ENCODE data around the gene PPP1CA. TPM values are rescaled to one million over a fixed set of nuclear protein-coding genes. Genes with fewer than 3 reads are reported as not detected.

PPP1CA gene
- total RNA-seq, 1 experiment from 2014 or later: 300 TPM

- DNase-seq (ENCODE audit: low read depth): no peak
Observed at GRCh38 chr11:67370351-67371076, 31.1 kb downstream of the PPP1CA start.

DNA sequence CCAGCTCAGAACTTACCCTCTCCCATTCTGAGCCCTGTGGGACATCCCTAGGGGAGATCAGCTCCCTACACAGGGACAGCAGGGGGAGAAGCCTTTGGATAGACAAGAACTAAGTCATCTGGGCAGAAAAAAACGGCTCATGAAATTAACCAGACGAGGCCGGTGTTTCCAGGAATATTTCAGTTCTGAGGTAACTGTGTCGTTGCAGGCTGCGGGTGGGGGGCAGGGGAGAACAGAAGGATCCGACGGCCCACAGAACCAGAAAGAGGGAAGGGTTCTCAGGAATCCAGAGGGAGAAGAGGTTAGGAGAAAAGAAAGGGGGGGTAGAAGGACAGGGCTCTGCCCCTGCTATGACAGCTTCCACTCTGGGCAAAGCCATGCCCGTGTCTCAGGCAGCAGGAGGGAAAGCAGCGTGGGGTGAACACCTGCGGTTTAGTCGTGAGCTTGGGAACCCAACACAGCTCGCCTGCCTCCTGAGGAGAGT, 31.8 kb downstream of the PPP1CA start:
- DNase-seq (ENCODE audit: low read depth): no peak

GRCh38 chr11:67369275-67369674, 32.4 kb downstream of the PPP1CA start:
- no peak for DNase-seq (ENCODE audit: low read depth)

DNA sequence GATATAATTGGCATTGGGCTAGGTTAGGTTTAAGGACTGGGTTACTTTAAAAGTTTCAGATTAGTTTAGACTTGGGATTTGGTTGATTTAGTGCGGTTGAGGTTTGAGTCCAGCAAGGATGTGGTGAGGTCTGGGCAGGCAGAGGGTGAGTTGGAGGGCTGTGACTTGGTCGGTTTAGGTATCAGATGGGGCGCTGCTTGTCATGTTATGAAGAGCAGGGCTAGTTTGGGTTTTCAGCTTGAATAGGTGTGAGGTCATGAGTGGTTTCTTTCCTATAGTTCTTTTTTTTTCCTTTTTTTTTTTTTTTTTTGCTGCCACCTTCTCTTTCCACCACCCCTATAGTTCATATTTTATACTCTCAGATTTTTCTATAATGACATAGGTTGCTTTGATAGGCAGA, 33.0 kb downstream of the PPP1CA start:
- DNase-seq (ENCODE audit: low read depth): no peak

- DNase-seq (ENCODE audit: low read depth): no peak
Observed at GRCh38 chr11:67367761-67368227, 33.9 kb downstream of the PPP1CA start.

- no peak for DNase-seq (ENCODE audit: low read depth)
Observed at GRCh38 chr11:67366961-67367760, 34.5 kb downstream of the PPP1CA start.

GRCh38 chr11:67366546-67366945, 35.1 kb downstream of the PPP1CA start:
- no peak for DNase-seq (ENCODE audit: low read depth)

DNA sequence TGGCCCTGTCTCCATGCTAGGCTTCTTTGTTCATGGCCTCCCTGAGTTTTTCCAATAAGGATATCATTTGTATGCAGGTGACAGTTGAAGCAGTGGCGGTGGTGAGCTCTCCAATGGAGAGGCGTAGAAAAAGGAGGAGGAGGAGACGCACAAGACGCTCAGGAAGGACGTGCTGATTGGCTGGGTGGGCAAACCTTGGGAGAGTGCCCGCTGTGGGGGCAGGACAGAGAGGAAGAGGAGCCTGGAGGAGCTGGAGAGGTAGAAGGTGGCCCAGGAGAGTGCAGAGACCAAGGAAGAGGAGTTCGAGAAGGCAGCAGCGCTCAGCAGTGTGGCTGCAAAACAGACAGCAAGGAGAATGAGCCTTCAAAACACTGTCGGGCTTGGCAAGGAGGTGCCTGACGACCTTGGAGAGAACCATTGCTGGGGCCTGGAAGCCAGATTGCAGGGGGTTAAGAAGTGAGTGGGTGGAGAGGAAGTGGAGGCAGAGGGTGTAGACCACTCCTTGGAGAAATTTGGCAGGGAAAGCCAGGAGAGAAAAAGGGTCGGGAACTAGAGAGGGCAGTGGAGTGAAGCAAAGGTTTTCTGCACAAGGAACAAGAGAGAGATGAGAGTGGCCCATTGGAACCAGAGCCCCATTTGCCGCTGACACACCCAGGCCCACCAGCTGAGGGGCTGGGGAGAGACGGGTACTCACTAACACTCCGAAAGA, 35.8 kb downstream of the PPP1CA start:
- DNase-seq (ENCODE audit: low read depth): no peak

DNA sequence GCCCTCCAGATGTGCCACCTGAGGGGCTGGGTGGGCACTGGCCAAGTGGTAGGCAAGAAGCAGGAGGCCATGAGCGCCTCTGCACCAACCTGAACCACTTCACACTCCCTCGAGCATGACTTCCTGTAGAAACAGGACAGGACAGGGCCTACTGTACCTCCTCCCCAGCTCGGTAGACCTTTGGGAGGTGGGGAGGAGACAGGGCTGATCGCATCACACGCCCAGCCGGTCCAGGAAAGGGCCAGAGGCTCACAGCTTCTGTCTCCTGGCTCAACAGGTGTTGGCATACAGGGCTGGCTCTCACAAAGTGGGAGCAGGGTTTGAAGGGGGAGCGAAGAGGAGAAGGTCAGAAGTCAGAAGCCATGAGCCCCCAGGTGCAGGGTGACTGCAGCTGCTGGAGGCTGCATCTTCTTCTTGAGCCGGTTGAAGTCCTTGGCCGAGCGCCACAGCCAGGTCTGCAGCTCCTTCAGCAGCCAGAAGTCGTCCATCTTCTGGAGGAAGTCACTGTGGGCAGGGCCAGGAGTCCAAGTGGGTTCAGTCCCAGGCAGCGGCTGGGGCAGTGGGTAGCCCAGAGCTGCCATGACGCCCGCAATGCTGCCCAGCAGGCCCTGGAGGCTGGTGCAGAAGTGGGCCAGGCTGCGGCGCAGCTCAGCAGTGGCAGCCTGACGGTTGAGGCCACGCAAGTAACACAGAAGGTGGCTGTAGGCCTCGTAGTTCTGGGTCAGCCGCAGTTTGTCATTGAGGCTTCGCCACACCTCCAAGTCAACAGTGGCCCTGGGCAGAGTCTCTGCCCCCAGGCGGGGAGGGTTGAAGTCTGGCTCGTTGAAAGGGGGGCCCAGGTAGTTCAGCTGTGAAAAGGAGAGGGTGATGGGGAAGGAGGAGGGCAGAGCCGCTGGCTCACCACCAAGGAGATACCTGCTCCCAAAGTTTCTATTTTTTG, 36.6 kb downstream of the PPP1CA start:
- no peak for DNase-seq (ENCODE audit: low read depth)

DNA sequence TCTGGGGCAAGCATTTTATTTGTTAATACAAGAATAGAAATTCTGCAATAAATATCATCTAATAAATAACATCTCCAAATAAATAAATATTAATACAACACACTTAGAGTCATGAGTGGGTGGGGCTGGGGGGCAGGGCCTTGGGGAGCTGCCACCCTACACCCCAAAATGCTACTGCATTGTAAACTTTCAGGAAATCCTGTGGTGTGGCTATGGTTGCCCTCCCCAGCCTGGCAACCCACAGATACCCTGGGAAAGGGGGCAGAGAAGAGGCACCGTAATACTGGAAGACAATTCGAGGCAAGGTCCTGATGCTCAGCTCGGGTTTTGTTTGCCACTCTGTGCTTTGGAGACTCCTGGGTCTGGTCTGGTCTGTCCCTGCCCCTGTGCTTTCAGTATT, 37.5 kb downstream of the PPP1CA start:
- no peak for DNase-seq (ENCODE audit: low read depth)

DNA sequence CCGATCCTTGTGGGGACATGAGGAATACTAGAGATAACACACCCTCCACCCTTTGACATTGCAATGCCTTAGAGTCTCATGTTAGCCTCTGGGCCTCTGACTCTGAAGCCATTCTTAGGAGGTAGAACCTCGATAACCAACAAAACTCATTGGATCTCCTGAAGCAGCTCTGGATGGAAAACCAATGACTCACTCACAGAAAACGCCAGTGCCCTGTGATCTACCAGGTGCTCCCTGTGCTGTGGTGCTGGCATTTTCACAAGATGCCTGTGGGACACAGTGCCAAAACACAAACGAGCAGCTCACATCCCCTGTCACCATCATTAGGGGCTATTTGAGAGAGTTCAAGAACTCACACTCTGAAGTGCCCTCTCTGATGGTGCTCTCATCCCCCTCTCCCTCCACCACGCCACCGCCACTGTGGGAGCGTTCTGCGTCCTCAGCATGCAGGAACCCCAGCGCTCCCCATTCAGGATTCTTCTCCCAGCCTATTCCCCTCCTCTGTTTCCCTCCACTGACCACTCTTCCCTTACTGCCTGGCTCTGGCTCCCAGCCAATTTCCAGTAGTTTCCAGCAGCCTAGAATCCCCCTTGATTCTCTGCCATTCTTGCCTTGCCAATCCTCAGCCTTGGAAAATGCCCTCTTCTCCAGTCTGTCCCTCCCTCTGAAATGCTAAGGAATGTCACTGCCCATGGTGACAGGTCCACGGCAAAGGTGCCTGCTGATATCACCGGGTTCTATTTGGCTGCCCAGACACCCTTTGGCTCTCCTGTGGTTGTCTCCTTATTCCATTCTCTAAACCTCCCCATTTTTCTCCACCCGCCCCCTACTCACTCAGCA, 43.6 kb downstream of the PPP1CA start:
- peak; percentile 77 for DNase-seq (ENCODE audit: low read depth)

- peak; percentile 77 for DNase-seq (ENCODE audit: low read depth)
Observed at GRCh38 chr11:67356864-67357561, 44.6 kb downstream of the PPP1CA start.

DNA sequence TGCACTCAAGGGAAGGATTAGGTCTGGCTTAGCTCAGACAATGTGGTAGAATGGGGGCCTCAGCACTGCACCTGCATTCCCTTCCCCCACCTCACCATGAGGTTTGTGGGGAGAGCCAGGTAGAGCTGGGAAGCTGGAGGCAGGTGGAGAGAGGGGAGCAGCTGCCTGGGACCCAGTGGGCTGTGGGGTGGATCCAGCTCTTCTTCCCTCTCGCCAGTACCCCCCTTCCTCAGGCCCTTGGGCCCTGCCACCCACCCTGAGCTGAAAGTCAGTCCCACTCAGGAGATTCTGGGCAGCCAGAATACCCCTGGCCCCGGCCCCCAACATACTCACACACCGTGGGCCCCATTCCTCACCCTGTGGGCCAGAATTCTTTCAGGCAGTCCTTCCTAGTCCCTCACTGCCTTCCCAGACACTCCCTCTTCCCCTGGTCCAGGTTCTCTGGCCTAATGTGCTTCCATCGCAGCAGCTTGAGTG, 45.2 kb downstream of the PPP1CA start:
- no peak for DNase-seq (ENCODE audit: low read depth)

GRCh38 chr11:67355794-67356386, 45.8 kb downstream of the PPP1CA start:
- DNase-seq (ENCODE audit: low read depth): no peak

DNA sequence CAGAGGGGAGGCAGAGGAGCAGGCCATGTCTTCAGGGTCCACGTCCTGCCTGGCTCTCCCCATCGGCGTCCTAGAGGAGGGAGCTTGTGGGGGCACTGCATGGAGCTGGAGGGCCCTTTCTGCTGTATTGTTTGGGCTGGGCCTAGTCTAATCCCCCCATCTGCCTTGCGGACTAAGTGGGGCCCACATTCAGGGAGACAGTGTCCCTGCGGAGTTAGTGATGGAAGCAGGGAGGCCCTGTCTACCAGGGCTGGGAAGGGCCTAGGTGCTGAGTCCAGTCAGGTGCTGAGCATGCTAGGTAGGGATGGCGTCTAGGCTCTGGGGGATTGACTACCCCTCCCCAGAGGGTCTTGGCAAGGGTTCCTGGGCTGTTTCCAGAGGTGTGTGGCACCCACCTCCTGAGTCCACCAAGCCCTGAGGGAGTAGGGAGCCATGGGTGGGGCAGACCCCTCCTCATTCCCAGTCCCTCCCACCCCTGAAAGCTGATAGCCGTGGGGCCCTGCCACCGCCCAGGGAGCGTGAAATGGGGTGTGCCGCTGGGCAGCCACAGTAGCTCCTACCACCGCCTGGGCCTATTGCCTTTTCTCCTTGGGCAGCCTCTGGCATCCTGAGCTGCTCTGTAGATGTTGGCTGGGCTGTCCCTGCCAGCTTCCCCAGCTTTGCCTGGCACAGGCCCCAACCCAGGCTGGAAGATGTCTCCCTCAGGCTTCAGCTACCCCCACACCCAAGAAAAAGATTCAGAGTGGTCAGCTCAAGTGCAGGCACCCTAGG, 46.5 kb downstream of the PPP1CA start:
- DNase-seq (ENCODE audit: low read depth): no peak

DNA sequence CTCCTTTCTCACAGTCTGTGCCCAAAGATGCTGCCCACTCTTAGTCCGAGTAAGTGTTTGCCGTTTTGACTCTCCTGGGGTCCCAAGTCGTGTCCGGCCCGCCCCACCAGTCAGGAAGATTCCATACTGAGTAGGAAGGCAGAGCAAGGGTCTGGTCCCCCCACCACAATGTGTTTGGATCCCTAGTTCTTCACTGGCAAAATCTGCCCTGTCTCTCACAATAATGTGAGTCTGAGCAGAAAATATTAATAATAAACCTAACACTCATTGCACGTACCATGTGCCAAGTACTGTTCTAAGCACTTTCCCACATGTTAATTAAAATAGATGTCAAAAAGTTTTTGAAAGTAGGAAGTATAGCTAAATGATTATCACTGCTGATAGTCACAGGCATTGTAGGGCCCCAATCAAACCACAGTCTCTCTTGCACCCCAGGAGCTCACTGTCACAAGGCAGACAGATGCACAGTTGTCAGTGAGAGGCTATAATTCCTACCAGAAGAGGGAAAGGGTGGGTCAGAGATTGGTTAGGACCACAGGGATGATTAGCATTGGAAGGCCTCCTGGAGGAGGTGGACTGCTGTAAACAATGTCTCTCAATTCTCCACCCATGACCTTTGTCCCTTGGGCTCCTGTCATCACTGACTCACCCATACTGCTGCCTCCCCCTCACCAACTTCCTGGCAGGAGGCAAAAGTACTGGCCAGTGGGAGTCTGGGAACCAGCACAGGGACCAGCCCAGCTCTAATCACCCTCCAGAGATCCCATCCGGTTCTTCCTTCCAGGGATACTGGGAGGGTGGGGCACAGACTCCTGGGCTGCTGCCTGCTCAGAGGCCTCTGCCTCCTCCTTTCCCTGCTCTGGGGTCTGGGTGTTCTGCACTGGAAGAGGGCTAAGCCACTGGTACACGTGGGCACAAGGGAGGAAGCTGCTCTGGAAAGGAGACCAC, 47.3 kb downstream of the PPP1CA start:
- DNase-seq (ENCODE audit: low read depth): peak; percentile 96

Measured in RPMI7951 (cell line).